Stomach (tissue), 9 donors: ENCODE data around the gene SLC30A5. TPM values are rescaled to one million over a fixed set of nuclear protein-coding genes. Genes with fewer than 3 reads are reported as not detected.

Experiments
- DNase-seq, 2 donors: peaks; one replicate each; pipeline versions ENCODE4 v3.0.0 to v3.0.0-alpha.2; 2013 to 2019
- H3K27ac ChIP-seq, 5 donors: fragments of 200-600 bp in 4 of 5; sonication (generic) in 4 of 5; one replicate each; pipeline ENCODE4 v1.5.1; 2013 to 2019; ENCODE audit warnings: mild to moderate bottlenecking in 1 of 5, moderate library complexity in 1 of 5
- H3K27me3 ChIP-seq, 3 donors: fragments of 200-600 bp; sonication (generic); one replicate each; pipeline ENCODE4 v1.5.1; 2017 to 2019; ENCODE audit warnings: mixed run types in 1 of 3
- H3K36me3 ChIP-seq, 4 donors: fragments of 200-600 bp; sonication (generic); 1 replicate in 3 of 4; 2 replicates in 1 of 4; pipeline ENCODE4 v1.5.1; 2016 to 2019
- H3K4me1 ChIP-seq, 4 donors: fragments of 200-600 bp; sonication (generic); one replicate each; pipeline ENCODE4 v1.5.1; 2016 to 2019
- H3K4me3 ChIP-seq, 4 donors: fragments of 200-600 bp; sonication (generic) in 3 of 4; one replicate each; pipeline ENCODE4 v1.5.1; 2016 to 2019; ENCODE audit warnings: mild to moderate bottlenecking in 1 of 4
- H3K9me3 ChIP-seq, 4 donors: fragments of 200-600 bp; sonication (generic); one replicate each; pipeline ENCODE4 v1.5.1; 2016 to 2019
- EP300 ChIP-seq: sonication (generic); formaldehyde crosslinking; IDR thresholded peaks from one replicate; pipeline ENCODE4 v1.6.1; 2017; ENCODE audit warnings: antibody characterized with exemption
- POLR2A ChIP-seq, 4 donors: fragments of 450-650 bp; IDR thresholded peaks; one replicate each; pipeline ENCODE4 v1.6.1; 2016; ENCODE audit warnings: antibody characterized with exemption in 4 of 4, control low read depth in 2 of 4, mild to moderate bottlenecking in 1 of 4, moderate library complexity in 1 of 4
- POLR2AphosphoS5 ChIP-seq, 3 donors: sonication (generic); formaldehyde crosslinking; IDR thresholded peaks; one replicate each; pipeline ENCODE4 v1.6.1; 2016; ENCODE audit warnings: antibody characterized with exemption in 3 of 3
- WGBS, 5 donors: extraction: QIAGEN DNeasy Blood & Tissue Kit in 3 of 5; methylation state at CpG; one replicate each; pipeline versions ENCODE4 v1.1.5 to v1.1.7; 2013 to 2018; 5-methylcytosine and 5-hydroxymethylcytosine counted together
- intact Hi-C: fragments of 100-400 bp; cut with DNase I; formaldehyde crosslinking; loops from one replicate; pipeline ENCODE4 v1.15.1; 2023; ENCODE audit warnings: low total_unique reads
- polyA plus RNA-seq, 3 donors: library from polyadenylated mRNA; stranded (reverse); fragments of 200-250 nt; gene quantifications; one replicate each; pipeline ENCODE4 v1.2.3, GENCODE V29; 2013
- total RNA-seq, 5 donors: library from RNA; depleted of rRNA; stranded (reverse); fragments of >200 nt; gene quantifications; one replicate each; pipeline versions ENCODE4 v1.1.0 to v1.2.3, GENCODE V29; 2014 to 2016
- TF ChIP-seq, protein P1 (sequence below), 7 experiments: fragments of 450-650 bp in 4 of 7; fragments of 200-600 bp in 3 of 7; sonication (generic) in 3 of 7; IDR thresholded peaks; one replicate each; pipeline ENCODE4 v1.5.1; 2016 to 2019; ENCODE audit warnings: antibody characterized with exemption in 7 of 7, control low read depth in 2 of 7, mild to moderate bottlenecking in 1 of 7
- donor health status: healthy with polysubstance abuse.
- donor health status: Bipolar disorder and iron deficiency.
- donor health status: healthy.

SLC30A5 gene
- total and polyA plus RNA-seq, 8 donors = 9.3 to 67.6 (median 41.2) TPM

GRCh38 chr5:69049151-69049550 lies 44.7 kb upstream of the SLC30A5 start:
- no peaks in the 10 kb centered on the region for H3K27me3 ChIP-seq
- H3K9me3 ChIP-seq = no peaks in the 10 kb centered on the region
- DNase-seq = no peak
- H3K27ac ChIP-seq = no peak overlapping the region
- 76 to 88% (median 86%) methylated on average over 1 of the region's 1 CpG for WGBS, 5 donors
- no peak for TF ChIP-seq EP300
- TF ChIP-seq POLR2AphosphoS5 (IDR thresholded peaks at IDR 0.05) = no peak
- TF ChIP-seq, protein P1, sequence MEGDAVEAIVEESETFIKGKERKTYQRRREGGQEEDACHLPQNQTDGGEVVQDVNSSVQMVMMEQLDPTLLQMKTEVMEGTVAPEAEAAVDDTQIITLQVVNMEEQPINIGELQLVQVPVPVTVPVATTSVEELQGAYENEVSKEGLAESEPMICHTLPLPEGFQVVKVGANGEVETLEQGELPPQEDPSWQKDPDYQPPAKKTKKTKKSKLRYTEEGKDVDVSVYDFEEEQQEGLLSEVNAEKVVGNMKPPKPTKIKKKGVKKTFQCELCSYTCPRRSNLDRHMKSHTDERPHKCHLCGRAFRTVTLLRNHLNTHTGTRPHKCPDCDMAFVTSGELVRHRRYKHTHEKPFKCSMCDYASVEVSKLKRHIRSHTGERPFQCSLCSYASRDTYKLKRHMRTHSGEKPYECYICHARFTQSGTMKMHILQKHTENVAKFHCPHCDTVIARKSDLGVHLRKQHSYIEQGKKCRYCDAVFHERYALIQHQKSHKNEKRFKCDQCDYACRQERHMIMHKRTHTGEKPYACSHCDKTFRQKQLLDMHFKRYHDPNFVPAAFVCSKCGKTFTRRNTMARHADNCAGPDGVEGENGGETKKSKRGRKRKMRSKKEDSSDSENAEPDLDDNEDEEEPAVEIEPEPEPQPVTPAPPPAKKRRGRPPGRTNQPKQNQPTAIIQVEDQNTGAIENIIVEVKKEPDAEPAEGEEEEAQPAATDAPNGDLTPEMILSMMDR (IDR thresholded peaks at IDR 0.05) = no peak
- no peak for TF ChIP-seq POLR2A (IDR thresholded peaks at IDR 0.05)
- H3K36me3 ChIP-seq = no peaks in the 10 kb centered on the region
- H3K4me3 ChIP-seq = no peak overlapping the region
- intact Hi-C loops = no loop called here
- no peaks in the 10 kb centered on the region for H3K4me1 ChIP-seq

- no peak for DNase-seq
Observed at GRCh38 chr5:69049796-69050195, 44.0 kb upstream of the SLC30A5 start.

DNA sequence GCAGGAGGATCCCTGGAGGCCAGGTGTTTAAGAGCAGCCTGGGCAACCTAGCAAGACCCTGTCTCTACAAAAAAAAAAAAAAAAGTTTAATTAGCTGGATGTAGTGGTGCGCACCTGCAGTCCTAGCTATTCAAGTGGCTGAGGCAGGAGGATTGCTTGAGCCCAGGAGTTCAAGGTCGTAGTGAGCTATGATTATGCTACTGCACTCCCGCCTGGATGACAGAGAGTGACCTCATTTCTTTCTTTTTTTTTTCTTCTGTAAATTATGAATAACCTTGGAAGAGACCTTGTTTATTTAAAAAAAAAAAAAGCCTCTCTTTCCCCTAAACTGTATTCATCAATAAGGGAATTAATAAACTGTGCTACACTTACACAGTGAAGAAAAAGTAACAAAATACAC lies 43.6 kb upstream of the SLC30A5 start:
- intact Hi-C loops = no loop called here
- Histone ChIP-seq H3K36me3 (no peaks in the 10 kb centered on the region), H3K4me1 (no peaks in the 10 kb centered on the region), H3K27ac (no peak overlapping the region), H3K27me3 (no peaks in the 10 kb centered on the region), H3K4me3 (no peak overlapping the region), H3K9me3 (no peaks in the 10 kb centered on the region)
- 56 to 71% (median 62%) methylated on average over 3 of the region's 3 CpGs for WGBS, 5 donors
- TF ChIP-seq EP300 = no peak
- no peak for DNase-seq

More at GRCh38 chr5:69049796-69050195, 44.0 kb upstream of the SLC30A5 start:
- intact Hi-C loops = no loop called here
- no peaks in the 10 kb centered on the region for H3K36me3 ChIP-seq
- H3K27ac ChIP-seq = no peak overlapping the region
- no peaks in the 10 kb centered on the region for H3K27me3 ChIP-seq
- H3K9me3 ChIP-seq = no peaks in the 10 kb centered on the region
- TF ChIP-seq POLR2A (IDR thresholded peaks at IDR 0.05) (no peak), EP300 (no peak), POLR2AphosphoS5 (IDR thresholded peaks at IDR 0.05) (no peak)
- TF ChIP-seq, protein P1 (IDR thresholded peaks at IDR 0.05) = no peak
- H3K4me1 ChIP-seq = no peaks in the 10 kb centered on the region
- 20 to 36% (median 24%) methylated on average over 2 of the region's 2 CpGs for WGBS, 5 donors
- no peak overlapping the region for H3K4me3 ChIP-seq

GRCh38 chr5:69052181-69052580 lies 41.6 kb upstream of the SLC30A5 start:
- 88 to 96% (median 93%) methylated on average over 6 of the region's 6 CpGs for WGBS, 5 donors
- no peaks in the 10 kb centered on the region for H3K36me3 ChIP-seq

More at GRCh38 chr5:69052181-69052580, 41.6 kb upstream of the SLC30A5 start:
- TF ChIP-seq, protein P1 (IDR thresholded peaks at IDR 0.05) = no peak
- TF ChIP-seq EP300 (no peak), POLR2AphosphoS5 (IDR thresholded peaks at IDR 0.05) (no peak), POLR2A (IDR thresholded peaks at IDR 0.05) (no peak)
- no peak for DNase-seq
- no peaks in the 10 kb centered on the region for H3K27me3 ChIP-seq
- intact Hi-C loops = no loop called here
- no peak overlapping the region for H3K27ac ChIP-seq
- no peak overlapping the region for H3K4me3 ChIP-seq
- H3K9me3 ChIP-seq = no peaks in the 10 kb centered on the region
- no peaks in the 10 kb centered on the region for H3K4me1 ChIP-seq
